HepG2 (cell line): Measurements from ENCODE around the gene ARHGAP23. TPM values are rescaled to one million over a fixed set of nuclear protein-coding genes. Genes with fewer than 3 reads are reported as not detected.
"Not testable (repeated sequence)": the region's sequence is repeated elsewhere in the genome, so short reads cannot be mapped to it uniquely, and the experiment has no call there.

Experiments used
- ATAC-seq: fragments of 200-7000 bp; cut with Tn5 transposase; 3 replicates; pipeline ENCODE4 v1.9.1; 2020; ENCODE audit warnings: mild to moderate bottlenecking, moderate library complexity
- BruUV-seq: library from RNA; stranded (reverse); fragments of 400-500 nt; replicated peaks from 2 replicates; lab custom pipeline; 2021; lab: Mats Ljungman, UMichigan
- CTCF ChIA-PET: fragments of 300-600 bp; formaldehyde crosslinking; extraction: SDS; loops from one replicate; lab custom pipeline; 2021; ENCODE audit warnings: low total read pairs, inconsistent platforms, low intra/inter-chr PET ratio; lab: Yijun Ruan, JAX
- POLR2A ChIA-PET: fragments of 350-600 bp; sonication (Branson Sonifier 250); formaldehyde crosslinking; loops from one replicate; lab custom pipeline; 2020; ENCODE audit warnings: antibody characterized with exemption, inconsistent platforms; lab: Yijun Ruan, JAX
- DNase-seq: peaks from one replicate; pipeline ENCODE4 v3.0.0-alpha.2; 2015; ENCODE audit warnings: low spot score
- FAIRE-seq: peaks from 3 replicates; lab custom pipeline; 2011; peaks lifted over from hg19 to GRCh38; lab: Jason Lieb, UNC
- H2AFZ ChIP-seq: one replicate; pipeline ENCODE4 v1.6.1; 2011; ENCODE audit warnings: low read length, inconsistent platforms
- H3K27ac ChIP-seq: fragments of 300-600 bp; 3 replicates; pipeline ENCODE4 v1.8.0; 2011; ENCODE audit warnings: mixed run types, mild to moderate bottlenecking, mixed read lengths, low read length, inconsistent platforms; ENCODE audit not compliant: insufficient read depth; ENCODE audit errors: extremely low read length
- H3K27me3 ChIP-seq, 2 experiments: fragments of 200-600 bp in 1 of 2; 2 replicates in 1 of 2; 3 replicates in 1 of 2; pipeline versions ENCODE4 v1.6.0 to v1.8.0; 2011; ENCODE audit warnings: low read length in 2 of 2, mild to moderate bottlenecking in 2 of 2, moderate library complexity in 2 of 2, inconsistent platforms in 1 of 2; ENCODE audit not compliant: insufficient read depth in 2 of 2, control insufficient read depth in 1 of 2
- H3K36me3 ChIP-seq, 2 experiments: fragments of 200-600 bp in 1 of 2; replicated peaks in 1 of 2; 2 replicates in 1 of 2; 3 replicates in 1 of 2; pipeline versions ENCODE4 v1.5.1 to v1.8.0; 2011; ENCODE audit warnings: low read length in 2 of 2, inconsistent platforms in 1 of 2; ENCODE audit not compliant: insufficient read depth in 2 of 2, control insufficient read depth in 1 of 2
- H3K4me1 ChIP-seq: 2 replicates; pipeline ENCODE4 v1.5.1; 2012; ENCODE audit warnings: low read length, inconsistent platforms; ENCODE audit not compliant: insufficient read depth
- H3K4me2 ChIP-seq: 2 replicates; pipeline ENCODE4 v1.6.0; 2011; ENCODE audit warnings: low read depth, low read length, inconsistent platforms
- H3K4me3 ChIP-seq, 3 experiments: fragments of 200-600 bp in 1 of 3; sonication (generic), shearing (Covaris generic) in 1 of 3; replicated peaks in 1 of 3; 2 replicates each; pipeline ENCODE4 v1.5.1; 2011 to 2016; ENCODE audit warnings: low read length in 3 of 3, inconsistent platforms in 2 of 3, low read depth in 2 of 3, mild to moderate bottlenecking in 2 of 3, control low read depth in 1 of 3, mixed read lengths in 1 of 3; ENCODE audit not compliant: insufficient read depth in 1 of 3
- H3K79me2 ChIP-seq: one replicate; pipeline ENCODE4 v1.6.1; 2011; ENCODE audit warnings: low read length, inconsistent platforms; ENCODE audit not compliant: insufficient read depth
- H3K9ac ChIP-seq: 2 replicates; pipeline ENCODE4 v1.6.0; 2011; ENCODE audit warnings: mild to moderate bottlenecking, low read depth, low read length, inconsistent platforms; ENCODE audit not compliant: insufficient read depth
- H3K9me3 ChIP-seq: 2 replicates; pipeline ENCODE4 v1.5.1; 2012; ENCODE audit warnings: mild to moderate bottlenecking, low read length
- H4K20me1 ChIP-seq: 2 replicates; pipeline ENCODE4 v1.6.0; 2011; ENCODE audit warnings: inconsistent platforms, mild to moderate bottlenecking, low read length, moderate library complexity; ENCODE audit not compliant: insufficient read depth
- NFE2L1 ChIP-seq: sonication (generic); formaldehyde crosslinking; IDR thresholded peaks from 2 replicates; pipeline ENCODE4 v1.4.0; 2020; ENCODE audit warnings: missing genetic modification reagents, mild to moderate bottlenecking, borderline replicate concordance
- STAT5B ChIP-seq: sonication (generic); formaldehyde crosslinking; IDR thresholded peaks from 2 replicates; pipeline ENCODE4 v1.4.0; 2020; ENCODE audit warnings: missing genetic modification reagents
- ZNF121 ChIP-seq: sonication (generic); formaldehyde crosslinking; IDR thresholded peaks from 2 replicates; pipeline ENCODE4 v1.5.0; 2020; ENCODE audit warnings: mild to moderate bottlenecking, missing genetic modification reagents
- whole genome bisulfite sequencing: methylation state at CpG from one replicate; pipeline ENCODE4 v1.1.6; 2017; ENCODE audit warnings: low lambda C conversion rate; 5-methylcytosine and 5-hydroxymethylcytosine counted together
- in situ Hi-C: cut with HindIII; loops from 2 replicates; pipeline ENCODE4 v1.10.0; 2017; ENCODE audit warnings: low pct_unique_long_range_greater_than_20kb; ENCODE audit not compliant: extremely low pct_ligation_motif_present
- intact Hi-C: fragments of 100-400 bp; cut with micrococcal nuclease; formaldehyde crosslinking; loops from one replicate; pipeline ENCODE4 v1.10.0; 2022; ENCODE audit not compliant: unreplicated experiment
- polyA plus RNA-seq, 8 experiments: library from polyadenylated mRNA; depleted of rRNA in 3 of 8; stranded (reverse) in 7 of 8; unstranded in 1 of 8; fragments of >200 nt; fragmentation: Illumina TruSeq in 4 of 8; extraction: Trizol in 4 of 8; gene quantifications; 2 replicates each; pipeline versions ENCODE4 v1.2.1 to v1.2.3, GENCODE V29; 2011 to 2016; ENCODE audit warnings: low read depth in 4 of 8, missing spikeins in 1 of 8, mixed read lengths in 1 of 8; ENCODE audit not compliant: insufficient read depth in 1 of 8
- total RNA-seq, 5 experiments: library from RNA; depleted of rRNA; stranded (reverse); fragments of >200 nt; fragmentation: Illumina TruSeq; extraction: Trizol; gene quantifications; 2 replicates each; pipeline ENCODE4 v1.2.3, GENCODE V29; 2016; ENCODE audit warnings: low read depth in 1 of 5
- TF ChIP-seq, protein P1 (sequence below): sonication (generic); formaldehyde crosslinking; IDR thresholded peaks from 2 replicates; pipeline ENCODE4 v1.4.0; 2020; ENCODE audit warnings: mild to moderate bottlenecking, missing genetic modification reagents
- TF ChIP-seq, protein P2 (sequence below): IDR thresholded peaks from 2 replicates; pipeline ENCODE4 v1.6.1; 2016; ENCODE audit warnings: mild to moderate bottlenecking
- TF ChIP-seq, protein P3 (sequence below): sonication (generic); formaldehyde crosslinking; IDR thresholded peaks from 2 replicates; pipeline ENCODE4 v1.5.1; 2020; ENCODE audit warnings: missing genetic modification reagents, mild to moderate bottlenecking, borderline replicate concordance
- TF ChIP-seq, protein P4 (sequence below): sonication (generic); formaldehyde crosslinking; IDR thresholded peaks from 2 replicates; pipeline ENCODE4 v1.4.0; 2020; ENCODE audit warnings: missing genetic modification reagents

ARHGAP23 gene
- total and polyA plus RNA-seq, 2 of the 13 experiments (the other 11 are each of a cell fraction or from before 2014, with no cell fraction given) = 0.03 TPM; not detected in 1

DNA sequence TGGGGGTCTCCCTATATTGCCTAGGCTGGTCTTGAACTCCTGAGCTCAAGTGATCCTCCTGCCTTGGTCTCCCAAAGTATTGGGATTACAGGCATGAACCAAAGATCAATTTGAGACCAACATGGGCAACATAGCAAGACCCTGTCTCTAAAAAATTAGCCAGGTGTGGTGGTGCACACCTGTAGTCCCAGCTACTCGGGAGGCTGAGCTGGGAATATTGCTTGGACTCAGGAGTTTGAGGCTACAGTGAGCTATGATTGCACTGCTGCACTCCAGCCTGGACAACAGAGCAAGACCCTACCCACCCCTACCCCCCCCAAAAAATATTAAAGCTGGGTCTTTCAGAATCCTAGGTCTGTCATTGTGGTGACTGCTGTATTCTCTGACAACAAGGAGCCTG, 9.0 kb downstream of the ARHGAP23 start:
- intact Hi-C loops, H3K9ac ChIP-seq, H3K4me1 ChIP-seq, H4K20me1 ChIP-seq, H3K36me3 ChIP-seq, FAIRE-seq, H3K4me3 ChIP-seq, H3K9me3 ChIP-seq, DNase-seq, H3K79me2 ChIP-seq, H2AFZ ChIP-seq, H3K27ac ChIP-seq, CTCF ChIA-PET, ATAC-seq, H3K4me2 ChIP-seq, POLR2A ChIA-PET, in situ Hi-C loops, BruUV-seq: not testable (repeated sequence)
- 0% methylated on average over 1 of the region's 1 CpG for WGBS
- peaks cover 13 to 70% of the 10 kb centered on the region in 2 experiments for H3K27me3 ChIP-seq
- 0 out of 2 replicates have a peak, but pooled peaks have one; percentile 20 for TF ChIP-seq ZNF121 (CRISPR knock-in tag)

DNA sequence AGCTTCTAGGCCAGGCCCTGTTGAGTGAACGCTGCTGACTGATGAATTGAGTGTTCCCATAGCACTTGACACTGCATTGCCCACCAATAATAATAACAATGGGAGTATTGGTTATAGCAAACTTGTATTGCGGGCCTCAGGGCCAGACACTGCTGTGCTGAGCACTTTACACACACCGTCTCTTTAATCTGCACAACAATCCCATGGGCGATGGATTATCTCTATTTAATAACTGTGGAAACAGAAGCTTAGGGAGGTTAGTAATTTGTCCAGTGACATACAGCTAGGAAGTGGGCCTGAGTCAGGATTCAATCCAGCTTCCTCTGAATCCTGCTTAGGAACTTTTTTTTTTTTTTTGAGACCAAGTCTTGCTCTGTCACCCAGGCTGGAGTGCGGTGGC, 11.2 kb downstream of the ARHGAP23 start:
- Histone ChIP-seq H3K4me2 (no peak overlapping the region), H3K79me2 (no peaks in the 10 kb centered on the region)

More for the DNA sequence above, 11.2 kb downstream of the ARHGAP23 start:
- DNase-seq (no peak), FAIRE-seq (no peak), ATAC-seq (no peak)
- Histone ChIP-seq H3K4me3 (no peak overlapping the region), H4K20me1 (no peaks in the 10 kb centered on the region; the same call in 1 of the 2 replicates), H3K9me3 (no peaks in the 10 kb centered on the region), H3K27ac (no peak overlapping the region), H3K9ac (no peak overlapping the region)
- in situ Hi-C loops = no loop called here
- intact Hi-C loops = no loop called here
- WGBS = 67% methylated on average over 5 of the region's 5 CpGs
- TF ChIP-seq, protein P1, sequence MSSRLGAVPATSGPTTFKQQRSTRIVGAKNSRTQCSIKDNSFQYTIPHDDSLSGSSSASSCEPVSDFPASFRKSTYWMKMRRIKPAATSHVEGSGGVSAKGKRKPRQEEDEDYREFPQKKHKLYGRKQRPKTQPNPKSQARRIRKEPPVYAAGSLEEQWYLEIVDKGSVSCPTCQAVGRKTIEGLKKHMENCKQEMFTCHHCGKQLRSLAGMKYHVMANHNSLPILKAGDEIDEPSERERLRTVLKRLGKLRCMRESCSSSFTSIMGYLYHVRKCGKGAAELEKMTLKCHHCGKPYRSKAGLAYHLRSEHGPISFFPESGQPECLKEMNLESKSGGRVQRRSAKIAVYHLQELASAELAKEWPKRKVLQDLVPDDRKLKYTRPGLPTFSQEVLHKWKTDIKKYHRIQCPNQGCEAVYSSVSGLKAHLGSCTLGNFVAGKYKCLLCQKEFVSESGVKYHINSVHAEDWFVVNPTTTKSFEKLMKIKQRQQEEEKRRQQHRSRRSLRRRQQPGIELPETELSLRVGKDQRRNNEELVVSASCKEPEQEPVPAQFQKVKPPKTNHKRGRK (CRISPR knock-in tag) = no peak
- TF ChIP-seq, protein P2, sequence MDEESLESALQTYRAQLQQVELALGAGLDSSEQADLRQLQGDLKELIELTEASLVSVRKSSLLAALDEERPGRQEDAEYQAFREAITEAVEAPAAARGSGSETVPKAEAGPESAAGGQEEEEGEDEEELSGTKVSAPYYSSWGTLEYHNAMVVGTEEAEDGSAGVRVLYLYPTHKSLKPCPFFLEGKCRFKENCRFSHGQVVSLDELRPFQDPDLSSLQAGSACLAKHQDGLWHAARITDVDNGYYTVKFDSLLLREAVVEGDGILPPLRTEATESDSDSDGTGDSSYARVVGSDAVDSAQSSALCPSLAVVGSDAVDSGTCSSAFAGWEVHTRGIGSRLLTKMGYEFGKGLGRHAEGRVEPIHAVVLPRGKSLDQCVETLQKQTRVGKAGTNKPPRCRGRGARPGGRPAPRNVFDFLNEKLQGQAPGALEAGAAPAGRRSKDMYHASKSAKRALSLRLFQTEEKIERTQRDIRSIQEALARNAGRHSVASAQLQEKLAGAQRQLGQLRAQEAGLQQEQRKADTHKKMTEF = no peak
- TF ChIP-seq, protein P3, sequence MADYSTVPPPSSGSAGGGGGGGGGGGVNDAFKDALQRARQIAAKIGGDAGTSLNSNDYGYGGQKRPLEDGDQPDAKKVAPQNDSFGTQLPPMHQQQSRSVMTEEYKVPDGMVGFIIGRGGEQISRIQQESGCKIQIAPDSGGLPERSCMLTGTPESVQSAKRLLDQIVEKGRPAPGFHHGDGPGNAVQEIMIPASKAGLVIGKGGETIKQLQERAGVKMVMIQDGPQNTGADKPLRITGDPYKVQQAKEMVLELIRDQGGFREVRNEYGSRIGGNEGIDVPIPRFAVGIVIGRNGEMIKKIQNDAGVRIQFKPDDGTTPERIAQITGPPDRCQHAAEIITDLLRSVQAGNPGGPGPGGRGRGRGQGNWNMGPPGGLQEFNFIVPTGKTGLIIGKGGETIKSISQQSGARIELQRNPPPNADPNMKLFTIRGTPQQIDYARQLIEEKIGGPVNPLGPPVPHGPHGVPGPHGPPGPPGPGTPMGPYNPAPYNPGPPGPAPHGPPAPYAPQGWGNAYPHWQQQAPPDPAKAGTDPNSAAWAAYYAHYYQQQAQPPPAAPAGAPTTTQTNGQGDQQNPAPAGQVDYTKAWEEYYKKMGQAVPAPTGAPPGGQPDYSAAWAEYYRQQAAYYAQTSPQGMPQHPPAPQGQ (CRISPR knock-in tag) = no peak
- no peak for TF ChIP-seq NFE2L1
- no peak for TF ChIP-seq STAT5B (CRISPR knock-in tag)
- TF ChIP-seq, protein P4, sequence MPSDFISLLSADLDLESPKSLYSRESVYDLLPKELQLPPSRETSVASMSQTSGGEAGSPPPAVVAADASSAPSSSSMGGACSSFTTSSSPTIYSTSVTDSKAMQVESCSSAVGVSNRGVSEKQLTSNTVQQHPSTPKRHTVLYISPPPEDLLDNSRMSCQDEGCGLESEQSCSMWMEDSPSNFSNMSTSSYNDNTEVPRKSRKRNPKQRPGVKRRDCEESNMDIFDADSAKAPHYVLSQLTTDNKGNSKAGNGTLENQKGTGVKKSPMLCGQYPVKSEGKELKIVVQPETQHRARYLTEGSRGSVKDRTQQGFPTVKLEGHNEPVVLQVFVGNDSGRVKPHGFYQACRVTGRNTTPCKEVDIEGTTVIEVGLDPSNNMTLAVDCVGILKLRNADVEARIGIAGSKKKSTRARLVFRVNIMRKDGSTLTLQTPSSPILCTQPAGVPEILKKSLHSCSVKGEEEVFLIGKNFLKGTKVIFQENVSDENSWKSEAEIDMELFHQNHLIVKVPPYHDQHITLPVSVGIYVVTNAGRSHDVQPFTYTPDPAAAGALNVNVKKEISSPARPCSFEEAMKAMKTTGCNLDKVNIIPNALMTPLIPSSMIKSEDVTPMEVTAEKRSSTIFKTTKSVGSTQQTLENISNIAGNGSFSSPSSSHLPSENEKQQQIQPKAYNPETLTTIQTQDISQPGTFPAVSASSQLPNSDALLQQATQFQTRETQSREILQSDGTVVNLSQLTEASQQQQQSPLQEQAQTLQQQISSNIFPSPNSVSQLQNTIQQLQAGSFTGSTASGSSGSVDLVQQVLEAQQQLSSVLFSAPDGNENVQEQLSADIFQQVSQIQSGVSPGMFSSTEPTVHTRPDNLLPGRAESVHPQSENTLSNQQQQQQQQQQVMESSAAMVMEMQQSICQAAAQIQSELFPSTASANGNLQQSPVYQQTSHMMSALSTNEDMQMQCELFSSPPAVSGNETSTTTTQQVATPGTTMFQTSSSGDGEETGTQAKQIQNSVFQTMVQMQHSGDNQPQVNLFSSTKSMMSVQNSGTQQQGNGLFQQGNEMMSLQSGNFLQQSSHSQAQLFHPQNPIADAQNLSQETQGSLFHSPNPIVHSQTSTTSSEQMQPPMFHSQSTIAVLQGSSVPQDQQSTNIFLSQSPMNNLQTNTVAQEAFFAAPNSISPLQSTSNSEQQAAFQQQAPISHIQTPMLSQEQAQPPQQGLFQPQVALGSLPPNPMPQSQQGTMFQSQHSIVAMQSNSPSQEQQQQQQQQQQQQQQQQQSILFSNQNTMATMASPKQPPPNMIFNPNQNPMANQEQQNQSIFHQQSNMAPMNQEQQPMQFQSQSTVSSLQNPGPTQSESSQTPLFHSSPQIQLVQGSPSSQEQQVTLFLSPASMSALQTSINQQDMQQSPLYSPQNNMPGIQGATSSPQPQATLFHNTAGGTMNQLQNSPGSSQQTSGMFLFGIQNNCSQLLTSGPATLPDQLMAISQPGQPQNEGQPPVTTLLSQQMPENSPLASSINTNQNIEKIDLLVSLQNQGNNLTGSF (CRISPR knock-in tag) = no peak
- TF ChIP-seq, all 625 proteins: peak for 0
- H2AFZ ChIP-seq = no peak overlapping the region
- BruUV-seq = no TSS peak
- CTCF ChIA-PET = no interaction called here
- POLR2A ChIA-PET = interaction anchor here (0.7 kb wide), 1 partner anchor 20 kb away, joined by 3 read pairs; no protein-coding TSS in a partner anchor
- H3K36me3 ChIP-seq = no peaks in the 10 kb centered on the region
- no peaks in the 10 kb centered on the region for H3K4me1 ChIP-seq
- peaks cover 16 to 77% of the 10 kb centered on the region in 2 experiments for H3K27me3 ChIP-seq
